ENCODE data around the gene NAPSA. TPM values are rescaled to one million over a fixed set of nuclear protein-coding genes. Genes with fewer than 3 reads are reported as not detected.

Gene NAPSA
- total and polyA plus RNA-seq, 9 of the 15 experiments (the other 6 are each of a cell fraction or from before 2014, with no cell fraction given), result 0.25 to 1.9 (median 0.69) TPM

DNA sequence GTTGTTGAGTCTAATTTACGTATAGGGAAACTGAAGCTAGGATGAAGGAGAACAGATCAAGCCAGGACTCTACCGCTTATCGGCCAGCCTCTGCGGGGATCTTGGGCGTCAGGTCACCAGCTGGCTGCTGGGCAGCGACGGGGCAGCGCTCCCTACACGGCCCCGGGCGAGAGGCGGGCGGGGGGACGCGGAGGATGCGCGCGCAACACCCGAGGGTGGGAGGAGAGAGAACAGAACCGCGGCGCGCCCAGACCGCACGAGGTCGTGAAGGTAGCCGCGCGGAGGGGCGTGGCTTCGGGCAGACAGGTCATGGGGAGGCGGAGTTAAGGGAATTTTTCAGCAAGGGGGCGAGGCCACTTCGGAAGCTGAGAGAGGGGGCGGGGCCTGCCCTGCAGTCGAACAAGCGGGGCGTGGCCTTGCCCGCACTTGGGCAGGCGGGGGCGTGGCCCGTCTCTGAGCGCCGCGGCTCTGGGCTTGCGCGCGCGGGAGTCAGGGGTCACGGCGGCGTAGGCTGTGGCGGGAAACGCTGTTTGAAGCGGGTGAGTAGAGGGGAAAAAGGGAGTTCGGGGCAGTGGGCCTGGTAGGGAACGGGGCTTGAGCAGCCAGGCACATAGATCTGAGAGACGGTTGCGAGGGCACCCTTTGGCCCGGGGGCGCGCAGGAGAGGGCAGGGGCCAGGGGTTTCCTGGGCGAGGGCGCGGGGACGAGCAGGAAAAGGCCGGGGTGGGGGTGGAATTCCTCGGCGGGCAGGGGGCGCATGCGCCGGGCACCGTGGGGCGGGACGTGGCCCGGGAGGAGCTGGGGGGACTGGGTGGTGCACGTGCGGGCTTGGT, 18.6 kb upstream of the NAPSA start, which contains the start of gene POLD1 (continued):
- TF ChIP-seq, protein P1, sequence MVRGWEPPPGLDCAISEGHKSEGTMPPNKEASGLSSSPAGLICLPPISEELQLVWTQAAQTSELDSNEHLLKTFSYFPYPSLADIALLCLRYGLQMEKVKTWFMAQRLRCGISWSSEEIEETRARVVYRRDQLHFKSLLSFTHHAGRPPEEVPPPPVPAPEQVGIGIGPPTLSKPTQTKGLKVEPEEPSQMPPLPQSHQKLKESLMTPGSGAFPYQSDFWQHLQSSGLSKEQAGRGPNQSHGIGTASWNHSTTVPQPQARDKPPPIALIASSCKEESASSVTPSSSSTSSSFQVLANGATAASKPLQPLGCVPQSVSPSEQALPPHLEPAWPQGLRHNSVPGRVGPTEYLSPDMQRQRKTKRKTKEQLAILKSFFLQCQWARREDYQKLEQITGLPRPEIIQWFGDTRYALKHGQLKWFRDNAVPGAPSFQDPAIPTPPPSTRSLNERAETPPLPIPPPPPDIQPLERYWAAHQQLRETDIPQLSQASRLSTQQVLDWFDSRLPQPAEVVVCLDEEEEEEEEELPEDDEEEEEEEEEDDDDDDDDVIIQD (CRISPR knock-in tag; IDR thresholded peaks at IDR 0.05), result no peak
- TF ChIP-seq ZBTB17 (CRISPR knock-in tag; IDR thresholded peaks at IDR 0.05), result peak; percentile 69
- TF ChIP-seq FOXK1 (CRISPR knock-in tag; IDR thresholded peaks at IDR 0.05; ENCODE audit: borderline replicate concordance), result no peak
- TF ChIP-seq, protein P2, sequence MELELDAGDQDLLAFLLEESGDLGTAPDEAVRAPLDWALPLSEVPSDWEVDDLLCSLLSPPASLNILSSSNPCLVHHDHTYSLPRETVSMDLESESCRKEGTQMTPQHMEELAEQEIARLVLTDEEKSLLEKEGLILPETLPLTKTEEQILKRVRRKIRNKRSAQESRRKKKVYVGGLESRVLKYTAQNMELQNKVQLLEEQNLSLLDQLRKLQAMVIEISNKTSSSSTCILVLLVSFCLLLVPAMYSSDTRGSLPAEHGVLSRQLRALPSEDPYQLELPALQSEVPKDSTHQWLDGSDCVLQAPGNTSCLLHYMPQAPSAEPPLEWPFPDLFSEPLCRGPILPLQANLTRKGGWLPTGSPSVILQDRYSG (tag; conservative IDR thresholded peaks at IDR 0.05; ENCODE audit: low read depth), result no peak
- TF ChIP-seq HDAC6 (IDR thresholded peaks at IDR 0.05; ENCODE audit: low read depth, low read length), result no peak
- no peak for TF ChIP-seq HIVEP1 (CRISPR knock-in tag; IDR thresholded peaks at IDR 0.05)
- no peak for TF ChIP-seq XRCC3 (IDR thresholded peaks at IDR 0.05)
- TF ChIP-seq, protein P3, sequence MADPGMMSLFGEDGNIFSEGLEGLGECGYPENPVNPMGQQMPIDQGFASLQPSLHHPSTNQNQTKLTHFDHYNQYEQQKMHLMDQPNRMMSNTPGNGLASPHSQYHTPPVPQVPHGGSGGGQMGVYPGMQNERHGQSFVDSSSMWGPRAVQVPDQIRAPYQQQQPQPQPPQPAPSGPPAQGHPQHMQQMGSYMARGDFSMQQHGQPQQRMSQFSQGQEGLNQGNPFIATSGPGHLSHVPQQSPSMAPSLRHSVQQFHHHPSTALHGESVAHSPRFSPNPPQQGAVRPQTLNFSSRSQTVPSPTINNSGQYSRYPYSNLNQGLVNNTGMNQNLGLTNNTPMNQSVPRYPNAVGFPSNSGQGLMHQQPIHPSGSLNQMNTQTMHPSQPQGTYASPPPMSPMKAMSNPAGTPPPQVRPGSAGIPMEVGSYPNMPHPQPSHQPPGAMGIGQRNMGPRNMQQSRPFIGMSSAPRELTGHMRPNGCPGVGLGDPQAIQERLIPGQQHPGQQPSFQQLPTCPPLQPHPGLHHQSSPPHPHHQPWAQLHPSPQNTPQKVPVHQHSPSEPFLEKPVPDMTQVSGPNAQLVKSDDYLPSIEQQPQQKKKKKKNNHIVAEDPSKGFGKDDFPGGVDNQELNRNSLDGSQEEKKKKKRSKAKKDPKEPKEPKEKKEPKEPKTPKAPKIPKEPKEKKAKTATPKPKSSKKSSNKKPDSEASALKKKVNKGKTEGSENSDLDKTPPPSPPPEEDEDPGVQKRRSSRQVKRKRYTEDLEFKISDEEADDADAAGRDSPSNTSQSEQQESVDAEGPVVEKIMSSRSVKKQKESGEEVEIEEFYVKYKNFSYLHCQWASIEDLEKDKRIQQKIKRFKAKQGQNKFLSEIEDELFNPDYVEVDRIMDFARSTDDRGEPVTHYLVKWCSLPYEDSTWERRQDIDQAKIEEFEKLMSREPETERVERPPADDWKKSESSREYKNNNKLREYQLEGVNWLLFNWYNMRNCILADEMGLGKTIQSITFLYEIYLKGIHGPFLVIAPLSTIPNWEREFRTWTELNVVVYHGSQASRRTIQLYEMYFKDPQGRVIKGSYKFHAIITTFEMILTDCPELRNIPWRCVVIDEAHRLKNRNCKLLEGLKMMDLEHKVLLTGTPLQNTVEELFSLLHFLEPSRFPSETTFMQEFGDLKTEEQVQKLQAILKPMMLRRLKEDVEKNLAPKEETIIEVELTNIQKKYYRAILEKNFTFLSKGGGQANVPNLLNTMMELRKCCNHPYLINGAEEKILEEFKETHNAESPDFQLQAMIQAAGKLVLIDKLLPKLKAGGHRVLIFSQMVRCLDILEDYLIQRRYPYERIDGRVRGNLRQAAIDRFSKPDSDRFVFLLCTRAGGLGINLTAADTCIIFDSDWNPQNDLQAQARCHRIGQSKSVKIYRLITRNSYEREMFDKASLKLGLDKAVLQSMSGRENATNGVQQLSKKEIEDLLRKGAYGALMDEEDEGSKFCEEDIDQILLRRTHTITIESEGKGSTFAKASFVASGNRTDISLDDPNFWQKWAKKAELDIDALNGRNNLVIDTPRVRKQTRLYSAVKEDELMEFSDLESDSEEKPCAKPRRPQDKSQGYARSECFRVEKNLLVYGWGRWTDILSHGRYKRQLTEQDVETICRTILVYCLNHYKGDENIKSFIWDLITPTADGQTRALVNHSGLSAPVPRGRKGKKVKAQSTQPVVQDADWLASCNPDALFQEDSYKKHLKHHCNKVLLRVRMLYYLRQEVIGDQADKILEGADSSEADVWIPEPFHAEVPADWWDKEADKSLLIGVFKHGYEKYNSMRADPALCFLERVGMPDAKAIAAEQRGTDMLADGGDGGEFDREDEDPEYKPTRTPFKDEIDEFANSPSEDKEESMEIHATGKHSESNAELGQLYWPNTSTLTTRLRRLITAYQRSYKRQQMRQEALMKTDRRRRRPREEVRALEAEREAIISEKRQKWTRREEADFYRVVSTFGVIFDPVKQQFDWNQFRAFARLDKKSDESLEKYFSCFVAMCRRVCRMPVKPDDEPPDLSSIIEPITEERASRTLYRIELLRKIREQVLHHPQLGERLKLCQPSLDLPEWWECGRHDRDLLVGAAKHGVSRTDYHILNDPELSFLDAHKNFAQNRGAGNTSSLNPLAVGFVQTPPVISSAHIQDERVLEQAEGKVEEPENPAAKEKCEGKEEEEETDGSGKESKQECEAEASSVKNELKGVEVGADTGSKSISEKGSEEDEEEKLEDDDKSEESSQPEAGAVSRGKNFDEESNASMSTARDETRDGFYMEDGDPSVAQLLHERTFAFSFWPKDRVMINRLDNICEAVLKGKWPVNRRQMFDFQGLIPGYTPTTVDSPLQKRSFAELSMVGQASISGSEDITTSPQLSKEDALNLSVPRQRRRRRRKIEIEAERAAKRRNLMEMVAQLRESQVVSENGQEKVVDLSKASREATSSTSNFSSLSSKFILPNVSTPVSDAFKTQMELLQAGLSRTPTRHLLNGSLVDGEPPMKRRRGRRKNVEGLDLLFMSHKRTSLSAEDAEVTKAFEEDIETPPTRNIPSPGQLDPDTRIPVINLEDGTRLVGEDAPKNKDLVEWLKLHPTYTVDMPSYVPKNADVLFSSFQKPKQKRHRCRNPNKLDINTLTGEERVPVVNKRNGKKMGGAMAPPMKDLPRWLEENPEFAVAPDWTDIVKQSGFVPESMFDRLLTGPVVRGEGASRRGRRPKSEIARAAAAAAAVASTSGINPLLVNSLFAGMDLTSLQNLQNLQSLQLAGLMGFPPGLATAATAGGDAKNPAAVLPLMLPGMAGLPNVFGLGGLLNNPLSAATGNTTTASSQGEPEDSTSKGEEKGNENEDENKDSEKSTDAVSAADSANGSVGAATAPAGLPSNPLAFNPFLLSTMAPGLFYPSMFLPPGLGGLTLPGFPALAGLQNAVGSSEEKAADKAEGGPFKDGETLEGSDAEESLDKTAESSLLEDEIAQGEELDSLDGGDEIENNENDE (IDR thresholded peaks at IDR 0.05; ENCODE audit: low read depth, low read length), result no peak
- TF ChIP-seq ZSCAN32 (CRISPR knock-in tag; IDR thresholded peaks at IDR 0.05), result peak; percentile 79
- peak; percentile 38; the same call in 1 of the 2 replicates for TF ChIP-seq ZNF41 (CRISPR knock-in tag; conservative IDR thresholded peaks at IDR 0.05)
- TF ChIP-seq, protein P4, sequence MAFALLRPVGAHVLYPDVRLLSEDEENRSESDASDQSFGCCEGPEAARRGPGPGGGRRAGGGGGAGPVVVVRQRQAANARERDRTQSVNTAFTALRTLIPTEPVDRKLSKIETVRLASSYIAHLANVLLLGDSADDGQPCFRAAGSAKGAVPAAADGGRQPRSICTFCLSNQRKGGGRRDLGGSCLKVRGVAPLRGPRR (CRISPR knock-in tag; IDR thresholded peaks at IDR 0.05), result 0 out of 2 replicates have a peak, but pooled peaks have one; percentile 17
- no peak for TF ChIP-seq GTF2E2 (tag; IDR thresholded peaks at IDR 0.05)
- no peak for TF ChIP-seq NR1H2 (CRISPR knock-in tag; IDR thresholded peaks at IDR 0.05)

Measured in K562 (cell line).